GM23338 (cell line): Measurements from ENCODE around the gene CYB561D1. TPM values are rescaled to one million over a fixed set of nuclear protein-coding genes. Genes with fewer than 3 reads are reported as not detected.

ENCODE experiments used
- ATAC-seq: fragments of 200-7000 bp; cut with Tn5 transposase; 3 replicates; pipeline ENCODE4 v1.9.1; 2020
- DNase-seq: peaks from one replicate; pipeline ENCODE4 v3.0.0-alpha.2; 2015; ENCODE audit warnings: low spot score
- H2AFZ ChIP-seq: fragments of 200-600 bp; sonication (generic); 2 replicates; pipeline ENCODE4 v1.8.0; 2016; ENCODE audit warnings: antibody characterized with exemption, mild to moderate bottlenecking, moderate library complexity
- H3F3A ChIP-seq: fragments of 200-600 bp; sonication (generic); replicated peaks from 2 replicates; pipeline ENCODE4 v1.8.0; 2017; ENCODE audit warnings: antibody characterized with exemption, mixed run types, low read depth
- H3K27ac ChIP-seq: fragments of 200-600 bp; sonication (generic); 2 replicates; pipeline ENCODE4 v1.6.1; 2016; ENCODE audit warnings: low read depth
- H3K27me3 ChIP-seq: fragments of 200-600 bp; sonication (generic); 2 replicates; pipeline ENCODE4 v1.8.0; 2016; ENCODE audit warnings: mild to moderate bottlenecking, mixed run types, moderate library complexity; ENCODE audit not compliant: insufficient read depth
- H3K36me3 ChIP-seq: fragments of 200-600 bp; sonication (generic); 2 replicates; pipeline ENCODE4 v1.8.0; 2016; ENCODE audit warnings: mild to moderate bottlenecking; ENCODE audit not compliant: insufficient read depth
- H3K4me1 ChIP-seq: fragments of 200-600 bp; sonication (generic); 2 replicates; pipeline ENCODE4 v1.8.0; 2016; ENCODE audit warnings: mild to moderate bottlenecking, moderate library complexity; ENCODE audit not compliant: insufficient read depth
- H3K4me2 ChIP-seq: fragments of 200-600 bp; sonication (generic); 2 replicates; pipeline ENCODE4 v1.7.1; 2017; ENCODE audit warnings: mixed run types
- H3K4me3 ChIP-seq: fragments of 200-600 bp; sonication (generic); 2 replicates; pipeline ENCODE4 v1.6.1; 2016; ENCODE audit warnings: mixed run types
- H3K79me2 ChIP-seq: fragments of 200-600 bp; sonication (generic); replicated peaks from 2 replicates; pipeline ENCODE4 v1.8.0; 2017; ENCODE audit warnings: mild to moderate bottlenecking; ENCODE audit not compliant: insufficient read depth
- H3K9me2 ChIP-seq: fragments of 200-600 bp; sonication (generic); 2 replicates; pipeline ENCODE4 v1.8.0; 2017; ENCODE audit not compliant: insufficient read depth
- H4K20me1 ChIP-seq: fragments of 200-600 bp; sonication (generic); replicated peaks from 2 replicates; pipeline ENCODE4 v1.8.0; 2017; ENCODE audit warnings: mild to moderate bottlenecking; ENCODE audit not compliant: insufficient read depth
- H3K27ac Mint-ChIP-seq: 2 replicates; pipeline ENCODE4 v1.8.0; 2020; ENCODE audit warnings: inconsistent platforms, mild to moderate bottlenecking, moderate library complexity, mixed read lengths
- H3K27me3 Mint-ChIP-seq: 3 replicates; pipeline ENCODE4 v1.8.0; 2022; ENCODE audit warnings: low read depth, mild to moderate bottlenecking, moderate library complexity, mixed read lengths, inconsistent platforms; ENCODE audit not compliant: insufficient read depth, poor library complexity
- H3K36me3 Mint-ChIP-seq: 3 replicates; pipeline ENCODE4 v1.8.0; 2021; ENCODE audit warnings: low read depth, mild to moderate bottlenecking, inconsistent platforms, moderate library complexity, mixed read lengths
- H3K4me1 Mint-ChIP-seq: 3 replicates; pipeline ENCODE4 v1.8.0; 2020; ENCODE audit warnings: mild to moderate bottlenecking, inconsistent platforms, mixed read lengths
- H3K4me3 Mint-ChIP-seq: 3 replicates; pipeline ENCODE4 v1.8.0; 2021; ENCODE audit warnings: moderate library complexity, mild to moderate bottlenecking, inconsistent platforms, mixed read lengths
- H3K9me3 Mint-ChIP-seq: 3 replicates; pipeline ENCODE4 v1.8.0; 2020; ENCODE audit warnings: moderate library complexity, mild to moderate bottlenecking, inconsistent platforms, mixed read lengths
- CREB1 ChIP-seq: fragments of 250-450 bp; sonication (Bioruptor Pico); IDR thresholded peaks from 2 replicates; pipeline ENCODE4 v1.5.0; 2020; ENCODE audit warnings: low read depth, mild to moderate bottlenecking, moderate library complexity
- EZH2 ChIP-seq: fragments of 200-600 bp; sonication (generic); IDR thresholded peaks from one replicate; pipeline ENCODE4 v1.8.0; 2017; ENCODE audit warnings: antibody characterized with exemption, mild to moderate bottlenecking, low read depth; ENCODE audit not compliant: unreplicated experiment
- EZH2phosphoT487 ChIP-seq: fragments of 200-600 bp; sonication (generic); IDR thresholded peaks from one replicate; pipeline ENCODE4 v1.8.1; 2018; ENCODE audit warnings: antibody characterized with exemption; ENCODE audit not compliant: unreplicated experiment
- JUNB ChIP-seq: IDR thresholded peaks from one replicate; pipeline ENCODE4 v1.6.1; 2016; ENCODE audit warnings: antibody characterized with exemption; ENCODE audit not compliant: unreplicated experiment
- NANOG ChIP-seq: IDR thresholded peaks from 2 replicates; pipeline ENCODE4 v1.6.1; 2016; ENCODE audit warnings: antibody characterized with exemption, borderline replicate concordance
- POLR2AphosphoS5 ChIP-seq: IDR thresholded peaks from 2 replicates; pipeline ENCODE4 v1.6.1; 2016; ENCODE audit warnings: antibody characterized with exemption, low read depth
- STAT1 ChIP-seq: IDR thresholded peaks from one replicate; pipeline ENCODE4 v1.6.1; 2016; ENCODE audit warnings: antibody characterized with exemption; ENCODE audit not compliant: unreplicated experiment
- ZNF114 ChIP-seq: fragments of 250-450 bp; sonication (Bioruptor Pico); IDR thresholded peaks from 2 replicates; pipeline ENCODE4 v1.5.0; 2020; ENCODE audit warnings: mild to moderate bottlenecking, moderate library complexity
- ZNF331 ChIP-seq: fragments of 250-450 bp; sonication (Bioruptor Pico); IDR thresholded peaks from 2 replicates; pipeline ENCODE4 v1.5.0; 2020; ENCODE audit warnings: low read depth, mild to moderate bottlenecking, moderate library complexity
- polyA plus RNA-seq: library from polyadenylated mRNA; unstranded; fragments of >200 nt; fragmentation: Nextera tagmentation; extraction: Ambion mirVana; gene quantifications from 2 replicates; pipeline ENCODE4 v1.2.1, GENCODE V29; 2016
- total RNA-seq: library from RNA; depleted of rRNA; stranded (reverse); fragments of >200 nt; shearing (Covaris generic); gene quantifications from 2 replicates; pipeline ENCODE4 v1.2.3, GENCODE V29; 2014
- TF ChIP-seq, protein P1 (sequence below), 2 experiments: fragments of 200-600 bp in 1 of 2; sonication (generic) in 1 of 2; conservative IDR thresholded peaks; 2 replicates each; pipeline versions ENCODE4 v1.5.1 to v1.6.1; 2016 to 2017; ENCODE audit warnings: antibody characterized with exemption in 2 of 2, low read depth in 2 of 2, mild to moderate bottlenecking in 2 of 2, moderate library complexity in 1 of 2
- TF ChIP-seq, protein P2 (sequence below): fragments of 250-450 bp; sonication (Bioruptor Pico); IDR thresholded peaks from 2 replicates; pipeline ENCODE4 v1.5.0; 2020; ENCODE audit warnings: mild to moderate bottlenecking, moderate library complexity
- TF ChIP-seq, protein P3 (sequence below): IDR thresholded peaks from 2 replicates; pipeline ENCODE4 v1.6.1; 2016; ENCODE audit warnings: antibody characterized with exemption
- TF ChIP-seq, protein P4 (sequence below): IDR thresholded peaks from one replicate; pipeline ENCODE4 v1.6.1; 2018; ENCODE audit warnings: antibody characterized with exemption; ENCODE audit not compliant: unreplicated experiment

Gene CYB561D1
- total and polyA plus RNA-seq, 2 experiments from 2014 or later, result 0.95 to 2.7 TPM

DNA sequence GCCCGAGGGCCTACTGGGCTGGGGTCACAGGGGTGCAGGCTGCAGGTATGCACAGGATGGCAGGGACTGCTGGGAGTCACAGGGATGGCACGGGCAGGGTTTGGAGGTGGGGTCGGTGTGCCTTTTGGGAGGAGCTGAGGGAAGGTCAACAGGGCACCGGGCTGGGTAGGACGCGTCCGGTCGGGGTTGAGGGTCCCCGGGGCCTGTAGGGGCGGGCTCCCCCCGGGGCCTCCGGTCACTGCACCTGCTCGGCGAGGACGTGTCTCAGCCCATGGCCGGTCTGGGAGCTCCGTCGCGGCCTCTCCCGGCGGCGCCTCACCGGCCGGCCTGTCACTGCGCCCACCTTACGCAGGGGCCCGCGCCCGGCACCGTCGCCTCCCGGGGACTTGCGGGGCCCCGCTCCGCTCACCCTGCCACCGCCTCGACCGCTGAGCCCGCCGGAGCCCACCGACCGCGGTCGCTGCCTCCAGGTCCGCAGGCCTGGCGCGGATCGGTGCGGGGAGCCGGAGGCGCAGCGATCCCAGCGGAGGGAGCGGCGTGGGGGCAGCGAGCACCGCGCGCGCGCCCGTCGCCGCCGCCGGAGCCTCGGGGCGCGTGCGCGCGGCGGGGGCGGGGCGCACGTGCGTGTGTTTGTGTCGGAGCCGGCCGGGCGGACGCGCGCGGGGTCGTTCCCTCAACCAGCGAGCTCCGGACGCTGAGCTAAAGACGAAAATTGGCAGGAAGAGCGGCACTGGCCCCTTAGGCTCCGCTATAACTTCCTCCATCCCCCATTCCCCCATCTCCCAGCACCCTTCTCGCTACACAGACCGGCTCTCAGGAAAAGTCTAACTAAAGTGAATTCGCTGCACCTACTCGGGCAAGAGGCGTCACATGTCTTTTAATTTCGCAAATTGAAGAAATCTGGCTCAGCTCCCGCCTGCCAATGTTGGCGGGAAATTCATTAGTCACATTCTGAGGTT lies 15.6 kb downstream of the CYB561D1 start, which contains the start of gene AMIGO1:
AMIGO1 (minus strand) TSS at position 552 of the 959 bp plus-strand sequence. CDS start 815 bp downstream, outside the sequence.
- Histone ChIP-seq H3K27ac (no peak within 1 kb of the TSS), H3K9me2 (no peaks in the 10 kb centered on the region; the same call in 1 of the 2 replicates), H3K27me3 (peaks cover 36% of the 10 kb centered on the region), H3K36me3 (no peaks in the 10 kb centered on the region), H4K20me1 (no peaks in the 10 kb centered on the region), H3K79me2 (no peaks in the 10 kb centered on the region), H3K4me2 (peak within 1 kb of the TSS; percentile 91), H3K4me1 (peaks cover 7% of the 10 kb centered on the region; the same call in 1 of the 2 replicates), H3K4me3 (peak within 1 kb of the TSS; percentile 91), H2AFZ (peak within 1 kb of the TSS; percentile 99), H3F3A (no peaks in the 10 kb centered on the region)
- TF ChIP-seq POLR2AphosphoS5 (no peak), ZNF331 (CRISPR knock-in tag) (no peak), CREB1 (no peak), ZNF114 (CRISPR knock-in tag) (no peak), STAT1 (no peak), JUNB (no peak), EZH2 (no peak), EZH2phosphoT487 (no peak), NANOG (no peak)
- TF ChIP-seq, protein P1, sequence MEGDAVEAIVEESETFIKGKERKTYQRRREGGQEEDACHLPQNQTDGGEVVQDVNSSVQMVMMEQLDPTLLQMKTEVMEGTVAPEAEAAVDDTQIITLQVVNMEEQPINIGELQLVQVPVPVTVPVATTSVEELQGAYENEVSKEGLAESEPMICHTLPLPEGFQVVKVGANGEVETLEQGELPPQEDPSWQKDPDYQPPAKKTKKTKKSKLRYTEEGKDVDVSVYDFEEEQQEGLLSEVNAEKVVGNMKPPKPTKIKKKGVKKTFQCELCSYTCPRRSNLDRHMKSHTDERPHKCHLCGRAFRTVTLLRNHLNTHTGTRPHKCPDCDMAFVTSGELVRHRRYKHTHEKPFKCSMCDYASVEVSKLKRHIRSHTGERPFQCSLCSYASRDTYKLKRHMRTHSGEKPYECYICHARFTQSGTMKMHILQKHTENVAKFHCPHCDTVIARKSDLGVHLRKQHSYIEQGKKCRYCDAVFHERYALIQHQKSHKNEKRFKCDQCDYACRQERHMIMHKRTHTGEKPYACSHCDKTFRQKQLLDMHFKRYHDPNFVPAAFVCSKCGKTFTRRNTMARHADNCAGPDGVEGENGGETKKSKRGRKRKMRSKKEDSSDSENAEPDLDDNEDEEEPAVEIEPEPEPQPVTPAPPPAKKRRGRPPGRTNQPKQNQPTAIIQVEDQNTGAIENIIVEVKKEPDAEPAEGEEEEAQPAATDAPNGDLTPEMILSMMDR (conservative IDR thresholded peaks at IDR 0.05; ENCODE audit: low read depth in 2 of 2), result no peak
- TF ChIP-seq, protein P2, sequence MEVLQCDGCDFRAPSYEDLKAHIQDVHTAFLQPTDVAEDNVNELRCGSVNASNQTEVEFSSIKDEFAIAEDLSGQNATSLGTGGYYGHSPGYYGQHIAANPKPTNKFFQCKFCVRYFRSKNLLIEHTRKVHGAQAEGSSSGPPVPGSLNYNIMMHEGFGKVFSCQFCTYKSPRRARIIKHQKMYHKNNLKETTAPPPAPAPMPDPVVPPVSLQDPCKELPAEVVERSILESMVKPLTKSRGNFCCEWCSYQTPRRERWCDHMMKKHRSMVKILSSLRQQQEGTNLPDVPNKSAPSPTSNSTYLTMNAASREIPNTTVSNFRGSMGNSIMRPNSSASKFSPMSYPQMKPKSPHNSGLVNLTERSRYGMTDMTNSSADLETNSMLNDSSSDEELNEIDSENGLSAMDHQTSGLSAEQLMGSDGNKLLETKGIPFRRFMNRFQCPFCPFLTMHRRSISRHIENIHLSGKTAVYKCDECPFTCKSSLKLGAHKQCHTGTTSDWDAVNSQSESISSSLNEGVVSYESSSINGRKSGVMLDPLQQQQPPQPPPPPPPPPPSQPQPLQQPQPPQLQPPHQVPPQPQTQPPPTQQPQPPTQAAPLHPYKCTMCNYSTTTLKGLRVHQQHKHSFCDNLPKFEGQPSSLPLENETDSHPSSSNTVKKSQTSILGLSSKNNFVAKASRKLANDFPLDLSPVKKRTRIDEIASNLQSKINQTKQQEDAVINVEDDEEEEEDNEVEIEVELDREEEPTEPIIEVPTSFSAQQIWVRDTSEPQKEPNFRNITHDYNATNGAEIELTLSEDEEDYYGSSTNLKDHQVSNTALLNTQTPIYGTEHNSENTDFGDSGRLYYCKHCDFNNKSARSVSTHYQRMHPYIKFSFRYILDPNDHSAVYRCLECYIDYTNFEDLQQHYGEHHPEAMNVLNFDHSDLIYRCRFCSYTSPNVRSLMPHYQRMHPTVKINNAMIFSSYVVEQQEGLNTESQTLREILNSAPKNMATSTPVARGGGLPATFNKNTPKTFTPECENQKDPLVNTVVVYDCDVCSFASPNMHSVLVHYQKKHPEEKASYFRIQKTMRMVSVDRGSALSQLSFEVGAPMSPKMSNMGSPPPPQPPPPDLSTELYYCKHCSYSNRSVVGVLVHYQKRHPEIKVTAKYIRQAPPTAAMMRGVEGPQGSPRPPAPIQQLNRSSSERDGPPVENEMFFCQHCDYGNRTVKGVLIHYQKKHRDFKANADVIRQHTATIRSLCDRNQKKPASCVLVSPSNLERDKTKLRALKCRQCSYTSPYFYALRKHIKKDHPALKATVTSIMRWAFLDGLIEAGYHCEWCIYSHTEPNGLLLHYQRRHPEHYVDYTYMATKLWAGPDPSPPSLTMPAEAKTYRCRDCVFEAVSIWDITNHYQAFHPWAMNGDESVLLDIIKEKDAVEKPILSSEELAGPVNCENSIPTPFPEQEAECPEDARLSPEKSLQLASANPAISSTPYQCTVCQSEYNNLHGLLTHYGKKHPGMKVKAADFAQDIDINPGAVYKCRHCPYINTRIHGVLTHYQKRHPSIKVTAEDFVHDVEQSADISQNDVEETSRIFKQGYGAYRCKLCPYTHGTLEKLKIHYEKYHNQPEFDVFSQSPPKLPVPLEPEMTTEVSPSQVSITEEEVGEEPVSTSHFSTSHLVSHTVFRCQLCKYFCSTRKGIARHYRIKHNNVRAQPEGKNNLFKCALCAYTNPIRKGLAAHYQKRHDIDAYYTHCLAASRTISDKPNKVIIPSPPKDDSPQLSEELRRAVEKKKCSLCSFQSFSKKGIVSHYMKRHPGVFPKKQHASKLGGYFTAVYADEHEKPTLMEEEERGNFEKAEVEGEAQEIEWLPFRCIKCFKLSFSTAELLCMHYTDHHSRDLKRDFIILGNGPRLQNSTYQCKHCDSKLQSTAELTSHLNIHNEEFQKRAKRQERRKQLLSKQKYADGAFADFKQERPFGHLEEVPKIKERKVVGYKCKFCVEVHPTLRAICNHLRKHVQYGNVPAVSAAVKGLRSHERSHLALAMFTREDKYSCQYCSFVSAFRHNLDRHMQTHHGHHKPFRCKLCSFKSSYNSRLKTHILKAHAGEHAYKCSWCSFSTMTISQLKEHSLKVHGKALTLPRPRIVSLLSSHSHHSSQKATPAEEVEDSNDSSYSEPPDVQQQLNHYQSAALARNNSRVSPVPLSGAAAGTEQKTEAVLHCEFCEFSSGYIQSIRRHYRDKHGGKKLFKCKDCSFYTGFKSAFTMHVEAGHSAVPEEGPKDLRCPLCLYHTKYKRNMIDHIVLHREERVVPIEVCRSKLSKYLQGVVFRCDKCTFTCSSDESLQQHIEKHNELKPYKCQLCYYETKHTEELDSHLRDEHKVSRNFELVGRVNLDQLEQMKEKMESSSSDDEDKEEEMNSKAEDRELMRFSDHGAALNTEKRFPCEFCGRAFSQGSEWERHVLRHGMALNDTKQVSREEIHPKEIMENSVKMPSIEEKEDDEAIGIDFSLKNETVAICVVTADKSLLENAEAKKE (CRISPR knock-in tag), result no peak
- TF ChIP-seq, protein P3, sequence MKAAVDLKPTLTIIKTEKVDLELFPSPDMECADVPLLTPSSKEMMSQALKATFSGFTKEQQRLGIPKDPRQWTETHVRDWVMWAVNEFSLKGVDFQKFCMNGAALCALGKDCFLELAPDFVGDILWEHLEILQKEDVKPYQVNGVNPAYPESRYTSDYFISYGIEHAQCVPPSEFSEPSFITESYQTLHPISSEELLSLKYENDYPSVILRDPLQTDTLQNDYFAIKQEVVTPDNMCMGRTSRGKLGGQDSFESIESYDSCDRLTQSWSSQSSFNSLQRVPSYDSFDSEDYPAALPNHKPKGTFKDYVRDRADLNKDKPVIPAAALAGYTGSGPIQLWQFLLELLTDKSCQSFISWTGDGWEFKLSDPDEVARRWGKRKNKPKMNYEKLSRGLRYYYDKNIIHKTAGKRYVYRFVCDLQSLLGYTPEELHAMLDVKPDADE, result no peak
- TF ChIP-seq, protein P4, sequence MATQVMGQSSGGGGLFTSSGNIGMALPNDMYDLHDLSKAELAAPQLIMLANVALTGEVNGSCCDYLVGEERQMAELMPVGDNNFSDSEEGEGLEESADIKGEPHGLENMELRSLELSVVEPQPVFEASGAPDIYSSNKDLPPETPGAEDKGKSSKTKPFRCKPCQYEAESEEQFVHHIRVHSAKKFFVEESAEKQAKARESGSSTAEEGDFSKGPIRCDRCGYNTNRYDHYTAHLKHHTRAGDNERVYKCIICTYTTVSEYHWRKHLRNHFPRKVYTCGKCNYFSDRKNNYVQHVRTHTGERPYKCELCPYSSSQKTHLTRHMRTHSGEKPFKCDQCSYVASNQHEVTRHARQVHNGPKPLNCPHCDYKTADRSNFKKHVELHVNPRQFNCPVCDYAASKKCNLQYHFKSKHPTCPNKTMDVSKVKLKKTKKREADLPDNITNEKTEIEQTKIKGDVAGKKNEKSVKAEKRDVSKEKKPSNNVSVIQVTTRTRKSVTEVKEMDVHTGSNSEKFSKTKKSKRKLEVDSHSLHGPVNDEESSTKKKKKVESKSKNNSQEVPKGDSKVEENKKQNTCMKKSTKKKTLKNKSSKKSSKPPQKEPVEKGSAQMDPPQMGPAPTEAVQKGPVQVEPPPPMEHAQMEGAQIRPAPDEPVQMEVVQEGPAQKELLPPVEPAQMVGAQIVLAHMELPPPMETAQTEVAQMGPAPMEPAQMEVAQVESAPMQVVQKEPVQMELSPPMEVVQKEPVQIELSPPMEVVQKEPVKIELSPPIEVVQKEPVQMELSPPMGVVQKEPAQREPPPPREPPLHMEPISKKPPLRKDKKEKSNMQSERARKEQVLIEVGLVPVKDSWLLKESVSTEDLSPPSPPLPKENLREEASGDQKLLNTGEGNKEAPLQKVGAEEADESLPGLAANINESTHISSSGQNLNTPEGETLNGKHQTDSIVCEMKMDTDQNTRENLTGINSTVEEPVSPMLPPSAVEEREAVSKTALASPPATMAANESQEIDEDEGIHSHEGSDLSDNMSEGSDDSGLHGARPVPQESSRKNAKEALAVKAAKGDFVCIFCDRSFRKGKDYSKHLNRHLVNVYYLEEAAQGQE, result no peak
- H3K9me3 Mint-ChIP-seq, result no peaks in the 10 kb centered on the region
- ATAC-seq, result peak; percentile 82
- peaks cover 11% of the 10 kb centered on the region for H3K4me1 Mint-ChIP-seq
- peak within 1 kb of the TSS; percentile 84 for H3K4me3 Mint-ChIP-seq
- no peaks in the 10 kb centered on the region; the same call in 2 of the 3 replicates for H3K36me3 Mint-ChIP-seq
- H3K27me3 Mint-ChIP-seq, result peaks cover 12% of the 10 kb centered on the region
- H3K27ac Mint-ChIP-seq, result no peak within 1 kb of the TSS
- peak; percentile 85 for DNase-seq
